Measurements from ENCODE around the gene GPR139. TPM values are rescaled to one million over a fixed set of nuclear protein-coding genes. Genes with fewer than 3 reads are reported as not detected.

Gene GPR139
- total RNA-seq, 3 donors from 2014 or later, result not detected

GRCh38 chr16:20041924-20042596 is 31.6 kb downstream of the GPR139 start:
- no peak overlapping the region for H3K4me3 ChIP-seq
- TF ChIP-seq CTCF (IDR thresholded peaks at IDR 0.05), result no peak
- intact Hi-C loops (cut with DNase I, micrococcal nuclease), result no loop called here
- ATAC-seq (no peak), DNase-seq (no peak)
- no peaks in the 10 kb centered on the region for H3K4me1 ChIP-seq (ENCODE audit: low read depth)
- H3K9me3 ChIP-seq, result no peaks in the 10 kb centered on the region
- H3K36me3 ChIP-seq (ENCODE audit: low read depth), result no peaks in the 10 kb centered on the region

GRCh38 chr16:20040011-20040410 is 33.7 kb downstream of the GPR139 start:
- Histone ChIP-seq H3K9me3 (no peaks in the 10 kb centered on the region), H3K4me3 (no peak overlapping the region), H3K36me3 (ENCODE audit: low read depth) (no peaks in the 10 kb centered on the region), H3K4me1 (ENCODE audit: low read depth) (no peaks in the 10 kb centered on the region)
- intact Hi-C loops (cut with DNase I, micrococcal nuclease), result no loop called here
- DNase-seq, result no peak
- no peak for ATAC-seq
- TF ChIP-seq CTCF (IDR thresholded peaks at IDR 0.05), result no peak

- Histone ChIP-seq H3K9me3 (no peaks in the 10 kb centered on the region), H3K4me3 (no peak overlapping the region), H3K4me1 (ENCODE audit: low read depth) (no peaks in the 10 kb centered on the region), H3K36me3 (ENCODE audit: low read depth) (no peaks in the 10 kb centered on the region)
- intact Hi-C loops (cut with DNase I, micrococcal nuclease), result no loop called here
- no peak for ATAC-seq
- TF ChIP-seq CTCF (IDR thresholded peaks at IDR 0.05), result no peak
- no peak for DNase-seq
These were observed 44.1 kb downstream of the GPR139 start for GRCh38 chr16:20029611-20030010.

- intact Hi-C loops (cut with DNase I, micrococcal nuclease), result no loop called here
- Histone ChIP-seq H3K9me3 (no peaks in the 10 kb centered on the region), H3K36me3 (ENCODE audit: low read depth) (no peaks in the 10 kb centered on the region), H3K4me1 (ENCODE audit: low read depth) (no peaks in the 10 kb centered on the region), H3K4me3 (no peak overlapping the region)
- DNase-seq (no peak), ATAC-seq (no peak)
- no peak for TF ChIP-seq CTCF (IDR thresholded peaks at IDR 0.05)
These were observed 47.2 kb downstream of the GPR139 start for GRCh38 chr16:20026361-20027072.

GRCh38 chr16:20023190-20023589 is 50.5 kb downstream of the GPR139 start:
- no peaks in the 10 kb centered on the region for H3K4me1 ChIP-seq (ENCODE audit: low read depth)
- TF ChIP-seq CTCF (IDR thresholded peaks at IDR 0.05), result no peak
- H3K36me3 ChIP-seq (ENCODE audit: low read depth), result no peaks in the 10 kb centered on the region
- ATAC-seq (no peak), DNase-seq (peak in 1 of 3 donors; percentile 28)
- intact Hi-C loops (cut with DNase I, micrococcal nuclease), result no loop called here
- no peaks in the 10 kb centered on the region for H3K9me3 ChIP-seq
- H3K4me3 ChIP-seq, result no peak overlapping the region
